Osteoblast (primary cell): ENCODE results near the gene PLAC8L1. TPM values are rescaled to one million over a fixed set of nuclear protein-coding genes. Genes with fewer than 3 reads are reported as not detected.

ENCODE experiments used
- DNase-seq: peaks from one replicate; pipeline ENCODE4 v3.0.0; 2011; ENCODE audit warnings: low spot score, mixed read lengths; ENCODE audit not compliant: insufficient read length; ENCODE audit errors: missing footprints
- H2AFZ ChIP-seq: 2 replicates; pipeline ENCODE4 v1.6.0; 2011; ENCODE audit warnings: mild to moderate bottlenecking, low read length
- H3K27ac ChIP-seq: 2 replicates; pipeline ENCODE4 v1.5.1; 2011; ENCODE audit warnings: mild to moderate bottlenecking, low read depth, low read length, moderate library complexity
- H3K27me3 ChIP-seq: 2 replicates; pipeline ENCODE4 v1.6.0; 2012; ENCODE audit warnings: mild to moderate bottlenecking, control low read depth, inconsistent platforms, low read length, moderate library complexity; ENCODE audit not compliant: insufficient read depth
- H3K36me3 ChIP-seq: 2 replicates; pipeline ENCODE4 v1.5.1; 2011; ENCODE audit warnings: mild to moderate bottlenecking, low read length, control low read depth, moderate library complexity; ENCODE audit not compliant: insufficient read depth
- H3K4me1 ChIP-seq: 2 replicates; pipeline ENCODE4 v1.5.1; 2011; ENCODE audit warnings: mild to moderate bottlenecking, low read length, control low read depth, moderate library complexity; ENCODE audit not compliant: insufficient read depth
- H3K4me2 ChIP-seq: 2 replicates; pipeline ENCODE4 v1.6.0; 2011; ENCODE audit warnings: mild to moderate bottlenecking, low read length; ENCODE audit not compliant: insufficient read depth
- H3K4me3 ChIP-seq: fragments of 200-600 bp; sonication (generic); 3 replicates; pipeline ENCODE4 v1.5.1; 2012; ENCODE audit warnings: mild to moderate bottlenecking, low read length, inconsistent platforms; ENCODE audit not compliant: insufficient read depth
- H3K79me2 ChIP-seq: 2 replicates; pipeline ENCODE4 v1.6.0; 2012; ENCODE audit warnings: mild to moderate bottlenecking, low read length, control low read depth, inconsistent platforms; ENCODE audit not compliant: insufficient read depth
- H3K9me3 ChIP-seq: 2 replicates; pipeline ENCODE4 v1.5.1; 2011; ENCODE audit warnings: low read depth, low read length, control low read depth
- H4K20me1 ChIP-seq: 2 replicates; pipeline ENCODE4 v1.6.0; 2012; ENCODE audit warnings: mild to moderate bottlenecking, low read length, control low read depth; ENCODE audit not compliant: insufficient read depth
- CTCF ChIP-seq: IDR thresholded peaks from 2 replicates; pipeline ENCODE4 v1.5.1; 2011; ENCODE audit warnings: mild to moderate bottlenecking, low read depth, low read length, moderate library complexity; ENCODE audit errors: extremely low read depth
- total RNA-seq: library from RNA; depleted of rRNA; stranded (reverse); fragments of >200 nt; gene quantifications from 2 replicates; pipeline ENCODE4 v1.2.3, GENCODE V29; 2012

Gene PLAC8L1
- total RNA-seq, 1 donor: not detected

GRCh38 chr5:146042628-146043279 is 62.6 kb downstream of the PLAC8L1 start:
- H3K79me2 ChIP-seq: no peaks in the 10 kb centered on the region
- no peak overlapping the region for H3K27ac ChIP-seq

GRCh38 chr5:146041180-146041789 is 64.1 kb downstream of the PLAC8L1 start:
- H3K27ac ChIP-seq: no peak overlapping the region
- H2AFZ ChIP-seq: no peak overlapping the region
- H3K27me3 ChIP-seq: peaks cover 2% of the 10 kb centered on the region
- DNase-seq: no peak
- peak; percentile 46 for TF ChIP-seq CTCF
- H3K36me3 ChIP-seq: no peaks in the 10 kb centered on the region
- H3K9me3 ChIP-seq: no peaks in the 10 kb centered on the region
- H3K4me3 ChIP-seq: no peak overlapping the region
- H3K4me1 ChIP-seq: peaks cover 11% of the 10 kb centered on the region
- H4K20me1 ChIP-seq: no peaks in the 10 kb centered on the region
- no peak overlapping the region for H3K4me2 ChIP-seq
- no peaks in the 10 kb centered on the region for H3K79me2 ChIP-seq

More at GRCh38 chr5:146042628-146043279, 62.6 kb downstream of the PLAC8L1 start:
- DNase-seq: no peak
- H3K4me1 ChIP-seq: peaks cover 11% of the 10 kb centered on the region
- no peak overlapping the region for H3K4me2 ChIP-seq
- no peaks in the 10 kb centered on the region for H4K20me1 ChIP-seq
- H3K4me3 ChIP-seq: no peak overlapping the region
- H3K27me3 ChIP-seq: peaks cover 2% of the 10 kb centered on the region
- no peaks in the 10 kb centered on the region for H3K36me3 ChIP-seq
- peak overlapping the region; percentile 17 for H2AFZ ChIP-seq
- H3K9me3 ChIP-seq: no peaks in the 10 kb centered on the region
- no peak for TF ChIP-seq CTCF

GRCh38 chr5:146040527-146040926 is 64.8 kb downstream of the PLAC8L1 start:
- no peaks in the 10 kb centered on the region for H3K9me3 ChIP-seq
- H3K79me2 ChIP-seq: no peaks in the 10 kb centered on the region
- no peak overlapping the region for H3K4me3 ChIP-seq
- DNase-seq: no peak
- no peak overlapping the region for H3K4me2 ChIP-seq
- H2AFZ ChIP-seq: no peak overlapping the region
- peaks cover 11% of the 10 kb centered on the region for H3K4me1 ChIP-seq
- H3K36me3 ChIP-seq: no peaks in the 10 kb centered on the region
- H3K27ac ChIP-seq: no peak overlapping the region
- H3K27me3 ChIP-seq: peaks cover 2% of the 10 kb centered on the region
- no peaks in the 10 kb centered on the region for H4K20me1 ChIP-seq
- no peak for TF ChIP-seq CTCF

GRCh38 chr5:146039420-146039819 is 66.0 kb downstream of the PLAC8L1 start:
- Histone ChIP-seq H3K36me3 (no peaks in the 10 kb centered on the region), H4K20me1 (no peaks in the 10 kb centered on the region), H3K79me2 (no peaks in the 10 kb centered on the region), H3K4me2 (no peak overlapping the region), H3K9me3 (no peaks in the 10 kb centered on the region), H3K27me3 (peaks cover 2% of the 10 kb centered on the region), H3K27ac (no peak overlapping the region), H3K4me1 (peaks cover 11% of the 10 kb centered on the region), H2AFZ (no peak overlapping the region), H3K4me3 (no peak overlapping the region)
- DNase-seq: no peak
- TF ChIP-seq CTCF: no peak
